Brain pericyte (primary cell): ENCODE measurements around the gene BTLA.
"Not testable (repeated sequence)": the region's sequence is repeated elsewhere in the genome, so short reads cannot be mapped to it uniquely, and the experiment has no call there.

Experiments used
- DNase-seq: peaks from one replicate; pipeline ENCODE4 v3.0.0-alpha.2; 2012; ENCODE audit warnings: low read depth, low spot score

BTLA gene

GRCh38 chr3:112491373-112491772, 7.9 kb downstream of the BTLA start:
- DNase-seq, result no peak

- no peak for DNase-seq
Observed at GRCh38 chr3:112489674-112490479, 9.4 kb downstream of the BTLA start.

- DNase-seq, result no peak
Observed at GRCh38 chr3:112486811-112487505, 12.3 kb downstream of the BTLA start.

- no peak for DNase-seq
Observed at GRCh38 chr3:112484352-112484751, 14.9 kb downstream of the BTLA start.

- DNase-seq, result no peak
Observed at GRCh38 chr3:112482675-112483074, 16.6 kb downstream of the BTLA start.

GRCh38 chr3:112481302-112481721, 18.0 kb downstream of the BTLA start:
- no peak for DNase-seq

- no peak for DNase-seq
Observed at GRCh38 chr3:112477891-112478290, 21.4 kb downstream of the BTLA start.

- DNase-seq, result no peak
Observed at GRCh38 chr3:112476346-112476745, 22.9 kb downstream of the BTLA start.

- DNase-seq, result no peak
Observed at GRCh38 chr3:112474796-112475195, 24.5 kb downstream of the BTLA start.

GRCh38 chr3:112472691-112473090, 26.6 kb downstream of the BTLA start:
- no peak for DNase-seq

GRCh38 chr3:112471596-112472325, 27.5 kb downstream of the BTLA start:
- no peak for DNase-seq

GRCh38 chr3:112470788-112471187, 28.5 kb downstream of the BTLA start:
- DNase-seq, result no peak

- DNase-seq, result no peak
Observed at GRCh38 chr3:112469671-112470070, 29.6 kb downstream of the BTLA start.

GRCh38 chr3:112467539-112467938, 31.7 kb downstream of the BTLA start:
- DNase-seq, result no peak

GRCh38 chr3:112466020-112466419, 33.3 kb downstream of the BTLA start:
- DNase-seq, result no peak

GRCh38 chr3:112464264-112464663, 35.0 kb downstream of the BTLA start:
- DNase-seq, result no peak

- DNase-seq, result no peak
Observed at GRCh38 chr3:112463250-112463649, 36.0 kb downstream of the BTLA start.

- DNase-seq, result not testable (repeated sequence)
Observed at GRCh38 chr3:112461787-112462186, 37.5 kb downstream of the BTLA start.

GRCh38 chr3:112460519-112461195, 38.6 kb downstream of the BTLA start:
- no peak for DNase-seq

- no peak for DNase-seq
Observed at GRCh38 chr3:112459750-112460149, 39.5 kb downstream of the BTLA start.

GRCh38 chr3:112456147-112456546, 43.1 kb downstream of the BTLA start:
- no peak for DNase-seq

- DNase-seq, result no peak
Observed at GRCh38 chr3:112448939-112449338, 50.3 kb downstream of the BTLA start.
